SK-N-SH treated with all-trans-retinoic acid at 6 μM for 48 hours (cell line): ENCODE data around the gene RGS6.

Experiments
- ATAC-seq: fragments of 200-7000 bp; cut with Tn5 transposase; 3 replicates; pipeline ENCODE4 v1.9.1; 2020; ENCODE audit warnings: mild to moderate bottlenecking, moderate library complexity
- ARNTL ChIP-seq: fragments of 450-650 bp; formaldehyde crosslinking; IDR thresholded peaks from 2 replicates; pipeline ENCODE4 v1.5.0; 2020; ENCODE audit warnings: low read depth, mild to moderate bottlenecking, moderate library complexity, borderline replicate concordance
- BACH2 ChIP-seq: fragments of 250-450 bp; sonication (Bioruptor Pico); IDR thresholded peaks from 2 replicates; pipeline ENCODE4 v1.9.0; 2021; ENCODE audit warnings: mild to moderate bottlenecking, borderline replicate concordance
- GLIS3 ChIP-seq: fragments of 250-450 bp; sonication (Bioruptor Pico); IDR thresholded peaks from 2 replicates; pipeline ENCODE4 v1.5.0; 2020; ENCODE audit warnings: mild to moderate bottlenecking, moderate library complexity
- ISL1 ChIP-seq: fragments of 250-450 bp; sonication (Bioruptor Pico); IDR thresholded peaks from 2 replicates; pipeline ENCODE4 v2.1.2; 2022; ENCODE audit warnings: mild to moderate bottlenecking, moderate library complexity
- OSR1 ChIP-seq: fragments of 250-450 bp; sonication (Bioruptor Pico); IDR thresholded peaks from 2 replicates; pipeline ENCODE4 v1.8.0; 2022; ENCODE audit warnings: moderate library complexity, mild to moderate bottlenecking, inconsistent platforms
- PPARA ChIP-seq: fragments of 250-450 bp; sonication (Bioruptor Pico); IDR thresholded peaks from 2 replicates; pipeline ENCODE4 v1.5.0; 2020; ENCODE audit warnings: mild to moderate bottlenecking, borderline replicate concordance
- RARB ChIP-seq: fragments of 250-450 bp; sonication (Bioruptor Pico); IDR thresholded peaks from 2 replicates; pipeline ENCODE4 v1.8.0; 2021; ENCODE audit warnings: mild to moderate bottlenecking, moderate library complexity
- SNAI2 ChIP-seq: fragments of 250-450 bp; sonication (Bioruptor Pico); IDR thresholded peaks from 2 replicates; pipeline ENCODE4 v1.5.0; 2020; ENCODE audit warnings: mild to moderate bottlenecking, moderate library complexity
- TCF4 ChIP-seq: fragments of 250-450 bp; sonication (Bioruptor Pico); IDR thresholded peaks from 2 replicates; pipeline ENCODE4 v1.8.0; 2021; ENCODE audit warnings: mild to moderate bottlenecking, moderate library complexity, borderline replicate concordance
- TOX ChIP-seq: fragments of 250-450 bp; sonication (Bioruptor Pico); IDR thresholded peaks from 2 replicates; pipeline ENCODE4 v1.8.0; 2021; ENCODE audit warnings: mild to moderate bottlenecking, moderate library complexity, borderline replicate concordance
- ZC3H10 ChIP-seq: fragments of 250-450 bp; sonication (Bioruptor Pico); IDR thresholded peaks from 2 replicates; pipeline ENCODE4 v1.5.1; 2021; ENCODE audit warnings: mild to moderate bottlenecking, moderate library complexity
- ZFP3 ChIP-seq: fragments of 250-450 bp; sonication (Bioruptor Pico); IDR thresholded peaks from 2 replicates; pipeline ENCODE4 v1.5.0; 2020; ENCODE audit warnings: mild to moderate bottlenecking, moderate library complexity
- ZFP30 ChIP-seq: fragments of 450-650 bp; formaldehyde crosslinking; IDR thresholded peaks from 2 replicates; pipeline ENCODE4 v1.5.0; 2022; ENCODE audit warnings: mild to moderate bottlenecking, moderate library complexity
- ZNF565 ChIP-seq: fragments of 450-650 bp; formaldehyde crosslinking; conservative IDR thresholded peaks from 2 replicates; pipeline ENCODE4 v1.5.0; 2020; ENCODE audit warnings: low read depth, mild to moderate bottlenecking, moderate library complexity
- ZNF70 ChIP-seq: fragments of 450-650 bp; formaldehyde crosslinking; IDR thresholded peaks from 2 replicates; pipeline ENCODE4 v1.5.0; 2020; ENCODE audit warnings: mild to moderate bottlenecking, moderate library complexity
- ZNF8 ChIP-seq: fragments of 450-650 bp; formaldehyde crosslinking; IDR thresholded peaks from 2 replicates; pipeline ENCODE4 v1.5.0; 2020; ENCODE audit warnings: mild to moderate bottlenecking, moderate library complexity
- TF ChIP-seq, protein P1 (sequence below): fragments of 250-450 bp; sonication (Bioruptor Pico); IDR thresholded peaks from 2 replicates; pipeline ENCODE4 v1.5.1; 2020; ENCODE audit warnings: low read depth, mild to moderate bottlenecking, moderate library complexity
- TF ChIP-seq, protein P2 (sequence below): fragments of 250-450 bp; sonication (Bioruptor Pico); IDR thresholded peaks from 2 replicates; pipeline ENCODE4 v1.5.1; 2021; ENCODE audit warnings: mild to moderate bottlenecking, moderate library complexity
- TF ChIP-seq, protein P3 (sequence below): fragments of 250-450 bp; sonication (Bioruptor Pico); IDR thresholded peaks from 2 replicates; pipeline ENCODE4 v1.8.0; 2021; ENCODE audit warnings: low read depth, mild to moderate bottlenecking, moderate library complexity, borderline replicate concordance
- TF ChIP-seq, protein P4 (sequence below): fragments of 250-450 bp; sonication (Bioruptor Pico); IDR thresholded peaks from 2 replicates; pipeline ENCODE4 v1.5.0; 2020; ENCODE audit warnings: mild to moderate bottlenecking, moderate library complexity

RGS6 gene

DNA sequence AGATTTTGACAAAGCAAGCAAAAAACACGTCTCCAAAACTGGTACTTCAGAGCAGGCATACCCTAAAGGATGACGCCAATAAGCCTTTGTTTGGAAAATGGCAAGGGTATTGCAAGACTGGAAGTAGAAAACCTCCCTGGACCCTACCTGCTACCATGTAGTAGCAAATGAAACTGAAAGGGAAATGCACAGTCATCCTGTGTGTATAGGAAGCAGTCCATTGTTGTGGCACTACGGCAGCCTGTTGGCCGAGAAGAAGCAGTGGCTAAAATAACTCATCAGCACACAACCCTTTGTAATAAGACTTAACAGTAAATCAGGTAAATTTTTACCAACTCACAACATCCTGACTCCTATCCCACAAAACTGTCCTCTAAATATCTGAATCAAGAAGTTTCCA is 386.4 kb downstream of the RGS6 start (continued):
- no peak for TF ChIP-seq TOX (CRISPR knock-in tag)

DNA sequence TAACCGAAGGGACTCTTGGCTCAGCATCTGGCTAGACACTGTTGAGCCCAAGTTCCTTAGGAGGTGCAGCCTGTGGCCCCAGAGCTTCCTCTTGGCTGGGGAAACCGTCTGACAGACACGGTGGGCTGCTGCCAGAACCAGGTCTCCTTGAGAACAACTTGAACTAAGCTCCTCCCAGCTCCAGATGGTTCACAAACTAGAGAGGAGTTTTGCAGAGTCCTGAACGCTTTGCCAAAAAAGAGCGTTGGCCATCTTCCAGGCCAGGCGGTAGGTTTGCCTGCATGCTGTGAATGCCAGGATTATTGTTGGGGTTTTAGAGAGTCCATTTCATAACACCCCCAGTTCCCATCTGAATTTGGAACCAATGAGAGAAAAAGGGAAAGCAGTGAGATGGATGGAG is 399.8 kb downstream of the RGS6 start:
- TF ChIP-seq GLIS3 (CRISPR knock-in tag) (no peak), ARNTL (CRISPR knock-in tag) (no peak), SNAI2 (CRISPR knock-in tag) (no peak), ZFP30 (CRISPR knock-in tag) (no peak), ZNF565 (CRISPR knock-in tag) (no peak), BACH2 (CRISPR knock-in tag) (no peak), RARB (CRISPR knock-in tag) (no peak), ZC3H10 (CRISPR knock-in tag) (no peak), ZNF70 (CRISPR knock-in tag) (no peak), ZNF8 (CRISPR knock-in tag) (no peak), PPARA (CRISPR knock-in tag) (no peak), ZFP3 (CRISPR knock-in tag) (no peak), TOX (CRISPR knock-in tag) (no peak), OSR1 (no peak)
- TF ChIP-seq, protein P1, sequence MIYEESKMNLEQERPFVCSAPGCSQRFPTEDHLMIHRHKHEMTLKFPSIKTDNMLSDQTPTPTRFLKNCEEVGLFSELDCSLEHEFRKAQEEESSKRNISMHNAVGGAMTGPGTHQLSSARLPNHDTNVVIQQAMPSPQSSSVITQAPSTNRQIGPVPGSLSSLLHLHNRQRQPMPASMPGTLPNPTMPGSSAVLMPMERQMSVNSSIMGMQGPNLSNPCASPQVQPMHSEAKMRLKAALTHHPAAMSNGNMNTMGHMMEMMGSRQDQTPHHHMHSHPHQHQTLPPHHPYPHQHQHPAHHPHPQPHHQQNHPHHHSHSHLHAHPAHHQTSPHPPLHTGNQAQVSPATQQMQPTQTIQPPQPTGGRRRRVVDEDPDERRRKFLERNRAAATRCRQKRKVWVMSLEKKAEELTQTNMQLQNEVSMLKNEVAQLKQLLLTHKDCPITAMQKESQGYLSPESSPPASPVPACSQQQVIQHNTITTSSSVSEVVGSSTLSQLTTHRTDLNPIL: no peak
- TF ChIP-seq, protein P2, sequence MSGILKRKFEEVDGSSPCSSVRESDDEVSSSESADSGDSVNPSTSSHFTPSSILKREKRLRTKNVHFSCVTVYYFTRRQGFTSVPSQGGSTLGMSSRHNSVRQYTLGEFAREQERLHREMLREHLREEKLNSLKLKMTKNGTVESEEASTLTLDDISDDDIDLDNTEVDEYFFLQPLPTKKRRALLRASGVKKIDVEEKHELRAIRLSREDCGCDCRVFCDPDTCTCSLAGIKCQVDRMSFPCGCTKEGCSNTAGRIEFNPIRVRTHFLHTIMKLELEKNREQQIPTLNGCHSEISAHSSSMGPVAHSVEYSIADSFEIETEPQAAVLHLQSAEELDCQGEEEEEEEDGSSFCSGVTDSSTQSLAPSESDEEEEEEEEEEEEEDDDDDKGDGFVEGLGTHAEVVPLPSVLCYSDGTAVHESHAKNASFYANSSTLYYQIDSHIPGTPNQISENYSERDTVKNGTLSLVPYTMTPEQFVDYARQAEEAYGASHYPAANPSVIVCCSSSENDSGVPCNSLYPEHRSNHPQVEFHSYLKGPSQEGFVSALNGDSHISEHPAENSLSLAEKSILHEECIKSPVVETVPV (CRISPR knock-in tag): no peak
- ATAC-seq: no peak

DNA sequence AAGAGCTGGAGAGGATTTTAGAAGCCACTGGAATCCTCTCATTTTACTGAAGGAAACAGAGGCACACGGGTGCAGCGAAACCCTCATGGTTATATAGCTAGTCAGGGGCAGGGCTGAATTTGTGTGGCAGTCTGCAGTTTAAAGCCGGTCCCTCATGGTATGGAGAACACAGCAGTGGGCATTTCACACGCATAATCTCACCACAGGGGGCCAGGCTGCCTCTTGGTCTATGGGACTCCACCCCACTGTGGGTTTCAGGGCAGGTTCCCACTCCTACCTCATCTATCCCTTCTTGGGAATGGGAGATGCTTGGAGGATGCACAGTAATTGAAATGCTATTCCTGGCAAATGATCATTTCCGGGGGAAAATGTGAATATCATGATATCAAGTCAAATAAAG is 400.6 kb downstream of the RGS6 start:
- ATAC-seq: no peak
- TF ChIP-seq, protein P3, sequence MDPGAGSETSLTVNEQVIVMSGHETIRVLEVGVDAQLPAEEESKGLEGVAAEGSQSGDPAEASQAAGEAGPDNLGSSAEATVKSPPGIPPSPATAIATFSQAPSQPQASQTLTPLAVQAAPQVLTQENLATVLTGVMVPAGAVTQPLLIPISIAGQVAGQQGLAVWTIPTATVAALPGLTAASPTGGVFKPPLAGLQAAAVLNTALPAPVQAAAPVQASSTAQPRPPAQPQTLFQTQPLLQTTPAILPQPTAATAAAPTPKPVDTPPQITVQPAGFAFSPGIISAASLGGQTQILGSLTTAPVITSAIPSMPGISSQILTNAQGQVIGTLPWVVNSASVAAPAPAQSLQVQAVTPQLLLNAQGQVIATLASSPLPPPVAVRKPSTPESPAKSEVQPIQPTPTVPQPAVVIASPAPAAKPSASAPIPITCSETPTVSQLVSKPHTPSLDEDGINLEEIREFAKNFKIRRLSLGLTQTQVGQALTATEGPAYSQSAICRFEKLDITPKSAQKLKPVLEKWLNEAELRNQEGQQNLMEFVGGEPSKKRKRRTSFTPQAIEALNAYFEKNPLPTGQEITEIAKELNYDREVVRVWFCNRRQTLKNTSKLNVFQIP: no peak
- TF ChIP-seq, protein P2 (CRISPR knock-in tag): no peak
- TF ChIP-seq TCF4 (CRISPR knock-in tag) (no peak), ISL1 (CRISPR knock-in tag) (no peak), ZNF8 (CRISPR knock-in tag) (no peak), ZFP30 (CRISPR knock-in tag) (no peak), SNAI2 (CRISPR knock-in tag) (no peak)
- TF ChIP-seq, protein P4, sequence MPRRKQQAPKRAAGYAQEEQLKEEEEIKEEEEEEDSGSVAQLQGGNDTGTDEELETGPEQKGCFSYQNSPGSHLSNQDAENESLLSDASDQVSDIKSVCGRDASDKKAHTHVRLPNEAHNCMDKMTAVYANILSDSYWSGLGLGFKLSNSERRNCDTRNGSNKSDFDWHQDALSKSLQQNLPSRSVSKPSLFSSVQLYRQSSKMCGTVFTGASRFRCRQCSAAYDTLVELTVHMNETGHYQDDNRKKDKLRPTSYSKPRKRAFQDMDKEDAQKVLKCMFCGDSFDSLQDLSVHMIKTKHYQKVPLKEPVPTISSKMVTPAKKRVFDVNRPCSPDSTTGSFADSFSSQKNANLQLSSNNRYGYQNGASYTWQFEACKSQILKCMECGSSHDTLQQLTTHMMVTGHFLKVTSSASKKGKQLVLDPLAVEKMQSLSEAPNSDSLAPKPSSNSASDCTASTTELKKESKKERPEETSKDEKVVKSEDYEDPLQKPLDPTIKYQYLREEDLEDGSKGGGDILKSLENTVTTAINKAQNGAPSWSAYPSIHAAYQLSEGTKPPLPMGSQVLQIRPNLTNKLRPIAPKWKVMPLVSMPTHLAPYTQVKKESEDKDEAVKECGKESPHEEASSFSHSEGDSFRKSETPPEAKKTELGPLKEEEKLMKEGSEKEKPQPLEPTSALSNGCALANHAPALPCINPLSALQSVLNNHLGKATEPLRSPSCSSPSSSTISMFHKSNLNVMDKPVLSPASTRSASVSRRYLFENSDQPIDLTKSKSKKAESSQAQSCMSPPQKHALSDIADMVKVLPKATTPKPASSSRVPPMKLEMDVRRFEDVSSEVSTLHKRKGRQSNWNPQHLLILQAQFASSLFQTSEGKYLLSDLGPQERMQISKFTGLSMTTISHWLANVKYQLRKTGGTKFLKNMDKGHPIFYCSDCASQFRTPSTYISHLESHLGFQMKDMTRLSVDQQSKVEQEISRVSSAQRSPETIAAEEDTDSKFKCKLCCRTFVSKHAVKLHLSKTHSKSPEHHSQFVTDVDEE (CRISPR knock-in tag): no peak
- TF ChIP-seq, all 23 proteins: peak for 0

DNA sequence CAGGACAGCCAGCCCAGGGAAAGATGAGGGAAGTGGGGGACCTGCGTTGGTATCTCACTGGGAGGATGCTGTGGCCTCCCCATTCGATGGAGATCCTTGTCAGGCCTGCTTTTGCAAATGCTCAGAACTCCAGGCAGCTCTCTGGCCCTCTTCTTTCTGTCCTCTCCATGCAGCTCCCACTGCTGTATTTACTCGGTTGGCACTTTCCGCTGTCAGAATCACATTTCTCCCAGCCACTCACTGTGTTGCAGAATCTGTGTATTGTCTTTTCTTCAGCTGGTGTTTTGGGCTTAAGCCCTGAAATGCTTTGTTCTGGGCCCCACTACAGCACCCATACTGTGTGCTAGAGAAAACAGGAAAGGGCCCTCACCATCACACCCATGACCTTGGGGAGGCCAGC is 401.1 kb downstream of the RGS6 start:
- ATAC-seq: no peak
- TF ChIP-seq OSR1: no peak
- no peak for TF ChIP-seq ZC3H10 (CRISPR knock-in tag)
- TF ChIP-seq ZFP3 (CRISPR knock-in tag): no peak
- TF ChIP-seq ISL1 (CRISPR knock-in tag): no peak
